ENCODE measurements around the gene PPFIBP1. TPM values are rescaled to one million over a fixed set of nuclear protein-coding genes. Genes with fewer than 3 reads are reported as not detected.

Gene PPFIBP1
- total RNA-seq, 1 donor from 2014 or later = 117 TPM

DNA sequence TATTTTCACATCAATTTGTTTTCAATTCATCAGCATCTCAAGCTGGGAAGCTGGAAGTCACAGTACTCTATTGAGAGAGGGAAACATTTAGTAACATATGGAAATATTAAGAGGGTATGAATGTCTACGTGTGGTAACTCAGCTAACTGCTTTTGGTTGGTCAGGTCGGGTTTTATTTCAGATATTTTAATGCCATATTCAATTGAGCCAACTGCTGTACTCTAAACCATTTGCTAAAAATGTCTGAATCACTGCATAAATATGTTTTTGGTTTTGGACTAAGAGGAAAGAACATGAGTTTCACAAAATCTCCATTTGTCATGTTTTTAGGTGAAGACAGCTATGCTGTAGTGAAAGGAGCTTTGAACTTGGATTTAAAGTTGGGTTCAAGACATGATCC lies 18.9 kb upstream of the PPFIBP1 start:
- no peak for ATAC-seq

DNA sequence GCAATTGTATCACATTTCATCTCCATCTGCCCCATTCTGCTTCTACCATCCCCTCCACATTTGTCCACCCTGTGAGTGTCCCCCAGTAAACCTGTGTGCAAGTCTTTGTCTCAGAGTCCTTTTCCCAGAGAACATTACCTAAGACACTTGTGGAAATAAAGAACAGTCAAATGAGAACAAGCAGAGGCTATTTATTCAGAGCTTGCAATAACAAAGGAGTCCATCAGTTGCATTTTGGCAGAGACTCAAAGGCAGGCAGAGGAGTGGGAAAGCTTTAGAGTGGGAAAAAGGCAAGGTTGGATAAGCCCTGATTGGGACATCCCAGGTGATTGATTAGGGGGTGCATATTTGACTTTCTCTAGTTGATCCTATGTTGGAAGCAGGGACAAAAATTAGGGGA lies 18.2 kb upstream of the PPFIBP1 start:
- Histone ChIP-seq H3K27ac (no peak overlapping the region), H3K36me3 (no peaks in the 10 kb centered on the region), H3K4me3 (no peak overlapping the region), H3K4me1 (no peaks in the 10 kb centered on the region), H3K27me3 (ENCODE audit: low read depth) (no peaks in the 10 kb centered on the region), H3K9me3 (no peaks in the 10 kb centered on the region)
- ATAC-seq = no peak
- DNase-seq = no peak
- intact Hi-C loops (cut with DNase I) = no loop called here
- TF ChIP-seq, protein P1, sequence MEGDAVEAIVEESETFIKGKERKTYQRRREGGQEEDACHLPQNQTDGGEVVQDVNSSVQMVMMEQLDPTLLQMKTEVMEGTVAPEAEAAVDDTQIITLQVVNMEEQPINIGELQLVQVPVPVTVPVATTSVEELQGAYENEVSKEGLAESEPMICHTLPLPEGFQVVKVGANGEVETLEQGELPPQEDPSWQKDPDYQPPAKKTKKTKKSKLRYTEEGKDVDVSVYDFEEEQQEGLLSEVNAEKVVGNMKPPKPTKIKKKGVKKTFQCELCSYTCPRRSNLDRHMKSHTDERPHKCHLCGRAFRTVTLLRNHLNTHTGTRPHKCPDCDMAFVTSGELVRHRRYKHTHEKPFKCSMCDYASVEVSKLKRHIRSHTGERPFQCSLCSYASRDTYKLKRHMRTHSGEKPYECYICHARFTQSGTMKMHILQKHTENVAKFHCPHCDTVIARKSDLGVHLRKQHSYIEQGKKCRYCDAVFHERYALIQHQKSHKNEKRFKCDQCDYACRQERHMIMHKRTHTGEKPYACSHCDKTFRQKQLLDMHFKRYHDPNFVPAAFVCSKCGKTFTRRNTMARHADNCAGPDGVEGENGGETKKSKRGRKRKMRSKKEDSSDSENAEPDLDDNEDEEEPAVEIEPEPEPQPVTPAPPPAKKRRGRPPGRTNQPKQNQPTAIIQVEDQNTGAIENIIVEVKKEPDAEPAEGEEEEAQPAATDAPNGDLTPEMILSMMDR (IDR thresholded peaks at IDR 0.05) = no peak

More for the DNA sequence above, 18.9 kb upstream of the PPFIBP1 start:
- no peak overlapping the region for H3K27ac ChIP-seq
- no peaks in the 10 kb centered on the region for H3K27me3 ChIP-seq (ENCODE audit: low read depth)
- H3K36me3 ChIP-seq = no peaks in the 10 kb centered on the region
- no peak for DNase-seq
- intact Hi-C loops (cut with DNase I) = no loop called here
- H3K4me3 ChIP-seq = no peak overlapping the region
- TF ChIP-seq, protein P1 (IDR thresholded peaks at IDR 0.05) = no peak
- H3K9me3 ChIP-seq = no peaks in the 10 kb centered on the region
- no peaks in the 10 kb centered on the region for H3K4me1 ChIP-seq

- intact Hi-C loops (cut with DNase I) = no loop called here
- H3K9me3 ChIP-seq = no peaks in the 10 kb centered on the region
- ATAC-seq = no peak
Measured at GRCh38 chr12:27506645-27507189, 17.3 kb upstream of the PPFIBP1 start.

DNA sequence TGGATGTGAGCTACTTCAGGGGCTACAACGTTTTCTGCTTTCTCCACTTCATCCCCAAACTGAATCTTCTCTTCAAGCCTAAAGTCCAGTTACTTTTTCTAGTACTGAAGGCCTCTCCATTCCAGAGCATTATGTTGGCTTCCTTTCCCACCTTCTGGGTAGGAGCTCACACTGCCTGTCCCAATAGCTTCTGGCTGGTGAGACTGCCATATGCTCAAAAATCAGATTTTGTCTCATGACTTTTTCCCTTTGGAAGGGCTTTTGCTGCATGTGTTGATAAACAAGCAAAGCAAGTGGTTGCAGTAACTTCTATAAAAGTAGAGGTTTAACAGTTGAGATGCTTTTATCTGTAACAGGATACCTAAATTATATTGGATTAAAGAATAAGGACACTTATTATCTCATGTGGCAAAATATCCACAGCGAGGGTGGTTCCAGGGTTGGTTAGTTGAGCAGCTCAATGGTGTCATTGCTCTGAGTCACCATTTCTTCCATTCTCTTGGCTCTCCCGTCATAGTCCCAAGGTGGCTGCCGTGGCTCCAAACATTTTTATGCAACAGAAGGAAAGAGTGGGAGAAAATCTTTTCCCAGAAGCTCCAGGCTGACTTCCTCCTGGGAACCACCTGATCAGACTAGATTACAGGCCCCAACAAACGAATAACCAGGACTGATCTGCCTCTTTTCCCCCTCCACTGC lies 15.1 kb upstream of the PPFIBP1 start:
- Histone ChIP-seq H3K4me3 (no peak overlapping the region), H3K36me3 (no peaks in the 10 kb centered on the region), H3K27ac (no peak overlapping the region), H3K4me1 (peaks cover 7% of the 10 kb centered on the region), H3K27me3 (ENCODE audit: low read depth) (no peaks in the 10 kb centered on the region), H3K9me3 (no peaks in the 10 kb centered on the region)
- TF ChIP-seq, protein P1 (IDR thresholded peaks at IDR 0.05) = no peak
- ATAC-seq (no peak), DNase-seq (no peak)
- intact Hi-C loops (cut with DNase I) = no loop called here

More at GRCh38 chr12:27506645-27507189, 17.3 kb upstream of the PPFIBP1 start:
- Histone ChIP-seq H3K4me3 (no peak overlapping the region), H3K27me3 (ENCODE audit: low read depth) (no peaks in the 10 kb centered on the region), H3K36me3 (no peaks in the 10 kb centered on the region), H3K4me1 (peaks cover 7% of the 10 kb centered on the region), H3K27ac (no peak overlapping the region)
- no peak for DNase-seq
- TF ChIP-seq, protein P1 (IDR thresholded peaks at IDR 0.05) = no peak

DNA sequence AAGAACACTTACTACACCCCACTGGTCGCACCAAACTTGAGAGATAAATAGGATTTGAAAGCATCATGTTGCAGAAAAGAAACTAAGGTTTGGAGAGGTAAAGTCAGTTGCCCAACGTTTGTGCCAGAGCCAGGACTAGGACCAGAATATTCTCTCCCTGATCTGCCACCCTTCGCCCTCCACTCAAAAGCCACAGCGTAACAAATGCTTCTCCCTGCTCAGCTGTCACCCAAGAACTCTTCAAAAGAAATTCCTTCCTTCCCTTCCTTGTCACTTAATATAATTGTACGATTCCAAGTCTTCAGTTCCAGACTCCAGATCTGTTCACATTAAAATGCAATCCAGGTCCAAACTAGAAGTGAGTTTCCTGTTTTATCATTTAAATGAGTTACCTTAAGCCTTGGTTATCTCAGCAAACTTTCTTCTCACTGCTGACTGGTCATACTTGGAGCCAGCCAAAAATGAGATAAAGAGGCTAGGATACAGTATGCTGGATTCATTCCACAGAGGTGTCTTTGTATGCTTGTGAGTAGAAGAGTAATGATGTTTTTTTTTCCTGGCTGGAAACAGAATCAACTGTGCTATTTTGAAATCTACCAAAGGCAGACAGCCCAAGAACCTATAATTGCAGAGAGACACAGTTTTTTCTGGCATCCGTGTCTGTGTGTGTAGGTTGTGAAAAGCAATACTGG lies 12.8 kb upstream of the PPFIBP1 start:
- H3K27ac ChIP-seq = no peak overlapping the region
- TF ChIP-seq, protein P1 (IDR thresholded peaks at IDR 0.05) = no peak
- ATAC-seq (no peak), DNase-seq (no peak)
- intact Hi-C loops (cut with DNase I) = no loop called here
- no peaks in the 10 kb centered on the region for H3K27me3 ChIP-seq (ENCODE audit: low read depth)
- H3K4me3 ChIP-seq = no peak overlapping the region
- no peaks in the 10 kb centered on the region for H3K36me3 ChIP-seq
- no peaks in the 10 kb centered on the region for H3K9me3 ChIP-seq
- H3K4me1 ChIP-seq = peaks cover 7% of the 10 kb centered on the region

All from lower lobe of right lung (tissue), 2 donors.